ENCODE data around the gene PBX1. TPM values are rescaled to one million over a fixed set of nuclear protein-coding genes. Genes with fewer than 3 reads are reported as not detected.
"Not testable (repeated sequence)": the region's sequence is repeated elsewhere in the genome, so short reads cannot be mapped to it uniquely, and the experiment has no call there.

The PBX1 gene
- total and polyA plus RNA-seq, 2 donors (not counting 3 experiments of a cell fraction or from before 2014, with no cell fraction given) = 10.7 to 24.1 TPM

DNA sequence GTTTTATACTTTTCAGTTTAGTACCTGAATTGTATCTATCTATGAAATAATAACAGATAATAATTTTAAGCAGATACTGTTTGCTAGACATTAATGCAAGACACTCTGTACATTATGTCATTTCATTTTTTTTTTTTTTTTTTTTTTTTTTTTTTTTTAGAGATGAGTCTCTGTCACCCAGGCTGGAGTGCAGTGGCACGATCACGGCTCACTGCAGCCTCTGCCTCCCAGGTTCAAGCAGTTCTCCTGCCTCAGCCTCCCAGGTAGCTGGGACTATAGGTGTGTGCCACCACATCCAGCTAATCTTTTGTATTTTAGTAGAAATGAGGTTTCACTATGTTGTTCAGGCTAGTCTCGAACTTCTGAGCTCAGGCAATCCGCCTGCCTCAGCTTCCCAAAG is 44.8 kb downstream of the PBX1 start:
- H3K9ac ChIP-seq (replicated peaks; ENCODE audit: extremely low read depth, insufficient read depth, low read length); BruUV-seq (replicated peaks); H3K27ac ChIP-seq (ENCODE audit: insufficient read depth, low read depth, low read length); H2AFZ ChIP-seq (ENCODE audit: low read depth, low read length); H3K4me2 ChIP-seq (ENCODE audit: insufficient read depth, low read length); DNase-seq (ENCODE audit: low read depth, low spot score); H3K9me3 ChIP-seq (replicated peaks; ENCODE audit: control insufficient read depth, insufficient read depth, low read length); H3K36me3 ChIP-seq (ENCODE audit: control insufficient read depth in 2 of 2, extremely low read depth in 1 of 2, insufficient read depth in 2 of 2, low read length in 2 of 2); POLR2A ChIA-PET; intact Hi-C loops (cut with micrococcal nuclease); H3K27me3 ChIP-seq (ENCODE audit: control insufficient read depth in 2 of 2, insufficient read depth in 2 of 2, low read length in 2 of 2); H3K79me2 ChIP-seq (ENCODE audit: control insufficient read depth, insufficient read depth, low read length); H3K4me3 ChIP-seq (replicated peaks in 1 of 3; ENCODE audit: insufficient read depth in 1 of 3, low read depth in 1 of 3, low read length in 3 of 3); H3K4me1 ChIP-seq (ENCODE audit: control insufficient read depth, extremely low read depth, insufficient read depth, low read length); H3K9me1 ChIP-seq (replicated peaks; ENCODE audit: control insufficient read depth, extremely low read depth, insufficient read depth, low read length); FAIRE-seq; H4K20me1 ChIP-seq (replicated peaks; ENCODE audit: control insufficient read depth, extremely low read depth, insufficient read depth, low read length); dilution Hi-C loops (cut with MboI; ENCODE audit: extremely low pct_ligation_motif_present, low sequenced_read_pairs): not testable (repeated sequence)
- CTCF ChIA-PET = interaction anchor here (0.7 to 1.3 kb wide), 2 partner anchors 13 to 15 kb away, joined by 3 read pairs; no protein-coding TSS in a partner anchor

DNA sequence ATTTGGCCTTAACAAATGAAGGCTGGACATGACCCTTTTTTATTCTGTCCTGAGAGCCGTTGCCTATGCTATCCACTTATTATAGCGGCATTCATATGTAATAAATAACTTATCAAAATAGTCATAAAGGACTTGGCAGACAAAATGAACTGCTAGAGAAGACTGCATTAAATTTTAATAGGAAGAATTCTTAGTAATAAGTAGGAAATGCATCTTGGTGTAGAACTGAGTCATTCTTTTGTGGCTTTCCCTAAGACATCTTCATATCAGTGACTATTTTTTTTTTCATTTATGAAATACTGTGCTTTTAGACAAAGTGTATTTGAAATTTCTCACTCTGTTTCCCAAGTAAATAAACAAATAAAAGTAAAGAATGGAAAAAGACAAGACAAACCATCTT is 45.6 kb downstream of the PBX1 start:
- no peak for DNase-seq (ENCODE audit: low read depth, low spot score)
- Histone ChIP-seq H3K9me1 (replicated peaks; ENCODE audit: control insufficient read depth, extremely low read depth, insufficient read depth, low read length) (no peaks in the 10 kb centered on the region), H3K79me2 (ENCODE audit: control insufficient read depth, insufficient read depth, low read length) (no peaks in the 10 kb centered on the region), H3K4me1 (ENCODE audit: control insufficient read depth, extremely low read depth, insufficient read depth, low read length) (peaks cover 3% of the 10 kb centered on the region), H3K4me3 (replicated peaks in 1 of 3; ENCODE audit: insufficient read depth in 1 of 3, low read depth in 1 of 3, low read length in 3 of 3) (no peak overlapping the region), H4K20me1 (replicated peaks; ENCODE audit: control insufficient read depth, extremely low read depth, insufficient read depth, low read length) (no peaks in the 10 kb centered on the region), H3K27ac (ENCODE audit: insufficient read depth, low read depth, low read length) (no peak overlapping the region), H3K27me3 (ENCODE audit: control insufficient read depth in 2 of 2, insufficient read depth in 2 of 2, low read length in 2 of 2) (no peaks in the 10 kb centered on the region), H3K36me3 (ENCODE audit: control insufficient read depth in 2 of 2, extremely low read depth in 1 of 2, insufficient read depth in 2 of 2, low read length in 2 of 2) (no peaks in the 10 kb centered on the region), H3K4me2 (ENCODE audit: insufficient read depth, low read length) (no peak overlapping the region), H2AFZ (ENCODE audit: low read depth, low read length) (no peak overlapping the region), H3K9me3 (replicated peaks; ENCODE audit: control insufficient read depth, insufficient read depth, low read length) (no peaks in the 10 kb centered on the region), H3K9ac (replicated peaks; ENCODE audit: extremely low read depth, insufficient read depth, low read length) (no peak overlapping the region)
- intact Hi-C loops (cut with micrococcal nuclease) (no loop called here), dilution Hi-C loops (cut with MboI; ENCODE audit: extremely low pct_ligation_motif_present, low sequenced_read_pairs) (no loop called here)
- FAIRE-seq = no peak
- no peak for TF ChIP-seq MYC (IDR thresholded peaks at IDR 0.05; ENCODE audit: low read depth, low read length)
- TF ChIP-seq EZH2 (IDR thresholded peaks at IDR 0.05; ENCODE audit: borderline replicate concordance, low read depth, low read length, severe bottlenecking) = no peak
- TF ChIP-seq, protein P1, sequence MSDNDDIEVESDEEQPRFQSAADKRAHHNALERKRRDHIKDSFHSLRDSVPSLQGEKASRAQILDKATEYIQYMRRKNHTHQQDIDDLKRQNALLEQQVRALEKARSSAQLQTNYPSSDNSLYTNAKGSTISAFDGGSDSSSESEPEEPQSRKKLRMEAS (IDR thresholded peaks at IDR 0.05; ENCODE audit: insufficient read depth, insufficient read length) = no peak
- TF ChIP-seq, protein P2, sequence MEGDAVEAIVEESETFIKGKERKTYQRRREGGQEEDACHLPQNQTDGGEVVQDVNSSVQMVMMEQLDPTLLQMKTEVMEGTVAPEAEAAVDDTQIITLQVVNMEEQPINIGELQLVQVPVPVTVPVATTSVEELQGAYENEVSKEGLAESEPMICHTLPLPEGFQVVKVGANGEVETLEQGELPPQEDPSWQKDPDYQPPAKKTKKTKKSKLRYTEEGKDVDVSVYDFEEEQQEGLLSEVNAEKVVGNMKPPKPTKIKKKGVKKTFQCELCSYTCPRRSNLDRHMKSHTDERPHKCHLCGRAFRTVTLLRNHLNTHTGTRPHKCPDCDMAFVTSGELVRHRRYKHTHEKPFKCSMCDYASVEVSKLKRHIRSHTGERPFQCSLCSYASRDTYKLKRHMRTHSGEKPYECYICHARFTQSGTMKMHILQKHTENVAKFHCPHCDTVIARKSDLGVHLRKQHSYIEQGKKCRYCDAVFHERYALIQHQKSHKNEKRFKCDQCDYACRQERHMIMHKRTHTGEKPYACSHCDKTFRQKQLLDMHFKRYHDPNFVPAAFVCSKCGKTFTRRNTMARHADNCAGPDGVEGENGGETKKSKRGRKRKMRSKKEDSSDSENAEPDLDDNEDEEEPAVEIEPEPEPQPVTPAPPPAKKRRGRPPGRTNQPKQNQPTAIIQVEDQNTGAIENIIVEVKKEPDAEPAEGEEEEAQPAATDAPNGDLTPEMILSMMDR (IDR thresholded peaks at IDR 0.05; ENCODE audit: extremely low read depth in 1 of 2, insufficient read depth in 1 of 2, low read depth in 1 of 2, low read length in 2 of 2) = no peak
- TF ChIP-seq FOS (IDR thresholded peaks at IDR 0.05; ENCODE audit: borderline replicate concordance, insufficient read depth, low read length) = no peak
- no peak for TF ChIP-seq POLR2AphosphoS5 (IDR thresholded peaks at IDR 0.05; ENCODE audit: insufficient read depth, low read depth, low read length)
- ChIA-PET POLR2A (no interaction called here), CTCF (interaction anchor here (1.3 kb wide), 1 partner anchor 12 kb away, joined by 3 read pairs; no protein-coding TSS in a partner anchor)
- BruUV-seq (replicated peaks) = no TSS peak
